Measurements from ENCODE around the gene XIRP1.
"Not testable (repeated sequence)": the region's sequence is repeated elsewhere in the genome, so short reads cannot be mapped to it uniquely, and the experiment has no call there.

XIRP1 gene

GRCh38 chr3:39192490-39193092 is at the start of gene XIRP1:
Gene XIRP1, minus strand, starts transcription at chr3:39192595. Its CDS starts 3,150 bp downstream, at chr3:39189445.
- no peak for DNase-seq (ENCODE audit: low spot score)

DNA sequence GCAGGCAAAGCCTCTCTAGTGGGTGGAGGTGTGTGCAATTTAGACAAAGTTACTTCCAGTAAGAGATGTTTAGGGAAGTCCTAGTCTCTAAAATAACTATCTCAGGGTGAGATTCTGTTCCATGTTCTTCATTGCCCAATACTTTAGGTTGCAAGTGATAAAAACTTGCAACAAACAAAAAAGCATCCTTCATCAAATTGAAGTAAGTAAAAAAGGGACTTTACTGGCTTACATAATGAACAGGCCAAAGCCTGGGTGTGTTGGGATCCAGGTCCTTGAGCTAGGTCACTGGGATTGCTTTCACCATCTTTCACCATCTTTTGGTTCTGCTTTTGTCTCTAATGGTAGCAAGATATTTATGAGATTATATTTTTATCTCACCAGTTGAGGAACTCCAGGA is 49.2 kb upstream of the XIRP1 start:
- DNase-seq (ENCODE audit: low spot score), result no peak

DNA sequence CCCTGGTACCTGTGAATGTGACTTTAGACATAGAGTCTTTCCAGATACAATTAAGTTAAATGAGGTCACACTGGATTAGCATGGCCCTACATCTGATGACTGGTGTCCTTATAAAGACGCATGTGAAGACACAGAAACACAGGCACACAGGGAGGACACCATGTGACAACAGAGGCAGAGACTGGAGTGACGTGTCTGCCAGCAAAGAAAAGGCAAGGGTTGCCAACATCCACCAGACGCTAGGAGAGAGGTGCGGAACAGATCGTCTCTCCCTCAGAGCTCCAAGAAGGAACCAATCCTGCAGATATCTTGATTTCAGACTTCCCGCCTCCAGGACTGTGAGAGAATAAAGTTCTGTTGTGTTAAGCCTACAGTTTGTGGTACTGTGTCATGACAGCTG is 44.6 kb upstream of the XIRP1 start:
- DNase-seq (ENCODE audit: low spot score), result no peak

DNA sequence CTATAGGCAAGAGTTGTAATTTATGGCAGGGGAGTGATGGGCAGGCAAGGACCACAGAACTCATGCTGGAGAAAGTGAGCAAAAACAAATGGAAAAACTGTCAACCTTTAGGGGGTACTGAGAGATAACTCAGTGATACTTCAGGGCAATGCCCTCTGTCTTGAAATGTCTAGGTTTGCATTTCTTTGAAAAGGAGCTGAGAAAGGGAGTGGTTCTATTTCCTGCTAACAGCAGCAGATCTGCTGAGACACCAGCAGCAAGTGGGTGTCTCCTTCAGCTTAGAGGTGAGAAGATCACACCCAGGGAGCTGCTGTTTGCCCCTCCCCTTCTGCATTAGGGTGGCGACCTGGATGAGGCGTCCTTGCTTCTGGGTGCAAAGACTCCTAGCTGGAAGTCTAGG is 42.3 kb upstream of the XIRP1 start:
- DNase-seq (ENCODE audit: low spot score), result no peak

GRCh38 chr3:39232859-39233258 is 40.5 kb upstream of the XIRP1 start:
- DNase-seq (ENCODE audit: low spot score), result no peak

DNA sequence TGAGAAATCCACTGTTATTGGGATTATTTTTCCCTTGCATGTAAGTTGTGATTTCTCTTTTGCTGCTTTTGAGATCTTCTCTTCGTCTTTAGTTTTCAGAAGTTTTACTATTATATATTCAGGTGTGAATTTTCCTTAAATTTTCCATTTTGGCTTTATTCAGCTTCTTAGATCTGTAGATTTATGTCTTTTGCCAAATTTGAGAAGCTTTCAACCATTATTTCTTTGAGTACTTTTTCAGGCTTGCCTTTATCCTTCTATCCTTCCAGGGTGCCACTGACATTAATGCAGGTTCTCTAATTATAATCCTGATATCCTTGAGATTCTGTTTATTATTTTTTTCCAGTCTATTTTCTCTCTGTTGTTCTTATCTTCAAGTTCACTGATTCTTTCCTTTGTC is 38.1 kb upstream of the XIRP1 start:
- DNase-seq (ENCODE audit: low spot score), result no peak

DNA sequence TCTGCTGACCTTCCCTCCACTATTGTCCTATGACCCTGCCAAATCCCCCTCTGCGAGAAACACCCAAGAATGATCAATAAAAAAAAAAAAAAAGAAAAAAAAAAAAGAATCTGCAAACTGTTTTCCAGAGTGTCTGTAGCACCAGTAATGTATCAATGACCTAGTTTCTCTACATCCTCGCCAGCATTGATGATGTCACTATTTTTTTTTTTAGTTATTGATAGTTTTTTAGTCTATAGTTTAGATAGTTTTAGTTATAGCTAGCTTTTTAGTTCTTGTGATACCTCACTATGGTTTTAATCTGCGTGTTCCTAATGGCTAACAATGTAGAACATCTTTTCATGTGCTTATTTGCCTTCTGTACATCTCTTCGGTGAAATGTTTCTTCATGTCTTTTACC is 36.1 kb upstream of the XIRP1 start:
- no peak for DNase-seq (ENCODE audit: low spot score)

GRCh38 chr3:39227596-39227995 is 35.2 kb upstream of the XIRP1 start:
- DNase-seq (ENCODE audit: low spot score), result not testable (repeated sequence)

GRCh38 chr3:39226106-39226741 is 33.8 kb upstream of the XIRP1 start:
- no peak for DNase-seq (ENCODE audit: low spot score)

DNA sequence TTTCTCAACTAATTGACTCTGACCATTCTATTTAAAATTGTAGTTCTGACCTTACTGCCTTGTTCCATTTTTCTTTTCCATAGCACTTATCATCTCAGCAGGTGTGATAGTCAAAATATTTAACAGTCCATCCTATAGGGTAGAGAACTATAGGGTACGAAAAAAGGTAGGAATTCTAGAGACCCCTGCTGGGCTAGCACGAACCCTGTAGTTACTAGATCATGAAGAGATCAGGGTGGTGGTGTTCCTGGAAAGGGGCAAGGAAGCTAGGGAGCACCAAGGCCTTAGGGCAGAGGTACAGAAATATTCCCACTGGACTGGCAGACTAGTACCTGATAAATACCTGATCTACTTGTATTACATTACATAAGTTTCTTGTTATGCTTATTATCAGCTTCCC is 31.9 kb upstream of the XIRP1 start:
- DNase-seq (ENCODE audit: low spot score), result no peak

DNA sequence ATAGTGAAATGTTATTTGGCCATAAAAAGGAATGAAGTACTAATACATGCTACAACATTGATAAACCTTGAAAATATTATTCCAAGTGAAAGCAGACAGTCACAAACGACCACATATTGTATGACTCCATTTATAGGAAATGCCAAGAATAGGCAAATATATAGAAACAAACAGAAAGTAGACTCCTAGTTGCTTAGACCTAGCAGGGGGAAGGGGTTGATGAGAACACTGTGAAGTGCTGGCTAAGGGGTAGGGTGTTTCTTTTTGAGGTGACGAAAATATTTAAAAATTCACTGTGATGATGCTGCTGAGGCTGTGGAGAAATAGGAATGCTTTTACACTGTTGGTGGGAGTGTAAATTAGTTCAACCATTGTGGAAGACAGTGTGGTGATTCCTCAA is 30.5 kb upstream of the XIRP1 start:
- no peak for DNase-seq (ENCODE audit: low spot score)

- DNase-seq (ENCODE audit: low spot score), result no peak
These were observed 30.1 kb upstream of the XIRP1 start for GRCh38 chr3:39222462-39222861.

GRCh38 chr3:39221141-39221530 is 28.7 kb upstream of the XIRP1 start:
- DNase-seq (ENCODE audit: low spot score), result no peak

DNA sequence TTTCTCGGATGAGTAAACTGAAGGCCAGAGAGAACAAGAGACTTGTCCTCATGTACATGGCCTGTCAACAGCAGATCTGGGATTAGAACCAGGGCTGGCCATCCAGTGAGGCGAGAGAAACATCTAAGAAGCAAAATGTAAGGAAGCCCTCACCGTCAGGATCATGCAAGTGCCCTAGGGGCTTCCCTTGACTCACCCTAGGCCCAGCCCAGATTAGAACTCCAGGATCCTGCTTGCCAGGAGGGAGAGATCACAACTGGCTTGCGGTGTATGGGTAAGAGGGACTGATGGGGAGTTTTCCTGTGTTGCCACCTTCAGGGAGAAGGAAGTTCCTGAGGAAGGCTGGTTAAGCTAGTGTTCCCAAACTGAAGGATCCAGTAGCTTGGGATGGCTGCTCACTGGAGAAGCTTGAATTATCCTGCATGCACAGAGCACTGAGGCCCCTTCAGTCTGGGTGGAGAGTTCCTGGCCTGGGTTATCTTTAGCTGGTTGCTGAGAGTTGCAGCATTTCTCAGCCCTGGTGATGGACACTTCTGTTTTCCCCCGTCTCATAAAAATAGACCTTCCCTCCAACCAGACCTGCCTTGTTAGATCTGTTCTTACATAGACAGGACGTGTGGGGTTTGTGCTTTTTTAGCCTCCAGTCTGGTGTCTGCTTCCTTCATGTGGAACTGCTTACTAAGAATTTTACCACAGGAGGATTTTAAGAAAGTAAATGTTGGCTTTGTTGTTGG is 28.2 kb upstream of the XIRP1 start:
- DNase-seq (ENCODE audit: low spot score), result no peak

GRCh38 chr3:39219702-39220101 is 27.3 kb upstream of the XIRP1 start:
- no peak for DNase-seq (ENCODE audit: low spot score)

DNA sequence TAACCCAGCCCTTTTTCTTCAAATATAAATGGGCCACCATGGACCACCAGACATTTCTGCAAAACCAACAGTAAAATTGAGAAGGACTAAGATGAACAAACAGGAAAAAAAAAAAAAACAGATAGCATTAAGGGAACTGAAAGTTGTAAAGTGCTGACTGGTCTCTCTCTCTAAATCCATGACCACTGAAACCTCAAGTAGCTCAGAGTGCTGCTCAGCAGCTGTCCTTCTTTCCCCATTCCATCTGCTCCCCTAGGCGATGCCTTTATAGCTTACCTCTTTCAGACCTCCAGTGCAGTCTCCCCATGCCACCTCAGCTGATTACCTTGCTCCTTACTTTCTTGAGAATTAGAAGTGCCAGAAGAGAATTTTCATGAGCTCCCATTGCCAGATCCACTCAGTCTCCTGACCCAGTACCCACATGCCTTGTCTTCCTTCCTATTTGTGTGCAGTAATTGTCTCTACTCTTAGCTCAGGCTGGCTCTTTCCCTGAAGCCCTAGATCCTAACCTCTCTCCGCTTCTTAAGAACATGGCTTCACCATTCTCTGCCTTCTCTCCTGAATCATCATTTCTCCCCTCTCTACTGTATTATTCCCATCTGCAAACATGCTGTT is 23.9 kb upstream of the XIRP1 start:
- DNase-seq (ENCODE audit: low spot score), result no peak

GRCh38 chr3:39213613-39214012 is 21.2 kb upstream of the XIRP1 start:
- no peak for DNase-seq (ENCODE audit: low spot score)

- DNase-seq (ENCODE audit: low spot score), result no peak
These were observed 20.3 kb upstream of the XIRP1 start for GRCh38 chr3:39212665-39213064.

DNA sequence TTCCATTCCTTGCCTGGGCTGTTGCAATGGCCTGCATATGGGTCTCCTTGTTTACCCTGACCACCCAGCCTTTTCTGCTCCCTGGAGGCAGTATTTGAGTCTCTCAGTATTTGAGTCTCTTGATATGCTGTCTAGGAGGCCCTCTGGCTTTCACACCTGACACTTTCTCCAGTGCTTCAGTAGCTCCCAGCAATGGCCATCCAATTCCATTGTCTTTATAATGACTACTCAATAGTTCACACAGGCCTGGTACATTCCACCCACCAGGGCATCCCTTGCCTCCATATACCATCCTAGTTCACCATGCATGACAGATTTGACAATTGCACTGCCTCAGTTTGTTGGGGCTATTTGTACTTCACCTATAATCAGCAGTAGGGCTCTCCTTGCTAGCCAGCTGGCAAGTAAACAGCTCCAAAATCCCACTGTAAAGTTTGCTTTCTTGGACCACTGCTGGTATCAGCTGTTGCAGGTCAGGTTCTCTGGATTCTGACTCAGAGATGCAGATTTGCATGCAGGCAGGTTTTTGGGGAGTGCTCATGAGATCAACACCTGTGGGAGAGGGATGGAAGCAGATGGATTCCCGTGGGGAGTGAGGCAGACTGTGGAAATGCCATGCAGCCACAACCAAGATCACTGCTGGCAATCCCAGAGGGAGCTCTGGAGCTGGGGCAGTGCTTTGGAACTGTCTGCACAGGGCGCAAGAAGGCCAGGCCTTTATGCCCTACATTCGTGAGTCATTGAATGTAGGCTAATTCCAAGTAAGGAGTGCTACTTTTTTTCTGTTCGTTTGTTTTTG is 19.1 kb upstream of the XIRP1 start:
- no peak for DNase-seq (ENCODE audit: low spot score)

- DNase-seq (ENCODE audit: low spot score), result no peak
These were observed 17.7 kb upstream of the XIRP1 start for GRCh38 chr3:39210078-39210477.

GRCh38 chr3:39209329-39209970 is 17.1 kb upstream of the XIRP1 start:
- DNase-seq (ENCODE audit: low spot score), result no peak
